HL-60 (cell line): Measurements from ENCODE around the gene REXO1.

ENCODE experiments used
- CTCF ChIP-seq: IDR thresholded peaks from one replicate; pipeline ENCODE4 v1.5.1; 2011; ENCODE audit warnings: low read length, control low read depth, inconsistent platforms; ENCODE audit not compliant: insufficient read depth
- GABPA ChIP-seq: IDR thresholded peaks from 2 replicates; pipeline ENCODE4 v1.6.1; 2012; ENCODE audit warnings: low read depth

GRCh38 chr19:1765904-1766799 lies 82.1 kb downstream of the REXO1 start:
- TF ChIP-seq CTCF (no peak), GABPA (no peak)
